DND-41 (cell line): ENCODE results near the gene POLG2.

Experiments used
- ATAC-seq: fragments of 200-7000 bp; cut with Tn5 transposase; 3 replicates; pipeline ENCODE4 v1.9.1; 2021; ENCODE audit warnings: low read depth; ENCODE audit not compliant: insufficient read depth
- DNase-seq: peaks from one replicate; pipeline ENCODE4 v3.0.0-alpha.2; 2020
- H2AFZ ChIP-seq: 2 replicates; pipeline ENCODE4 v1.6.0; 2012; ENCODE audit warnings: low read depth, low read length
- H3K27ac ChIP-seq: 2 replicates; pipeline ENCODE4 v1.5.1; 2012; ENCODE audit warnings: low read length, inconsistent platforms
- H3K27me3 ChIP-seq: fragments of 200-600 bp; sonication (generic); 2 replicates; pipeline ENCODE4 v1.6.0; 2012; ENCODE audit warnings: low read length, mild to moderate bottlenecking, inconsistent platforms; ENCODE audit not compliant: insufficient read depth, poor library complexity
- H3K36me3 ChIP-seq: 2 replicates; pipeline ENCODE4 v1.5.1; 2012; ENCODE audit warnings: low read length, inconsistent platforms; ENCODE audit not compliant: insufficient read depth
- H3K4me1 ChIP-seq: 2 replicates; pipeline ENCODE4 v1.5.1; 2012; ENCODE audit warnings: mild to moderate bottlenecking, low read length; ENCODE audit not compliant: insufficient read depth
- H3K4me2 ChIP-seq: 2 replicates; pipeline ENCODE4 v1.6.0; 2012; ENCODE audit warnings: mild to moderate bottlenecking, moderate library complexity, low read length, inconsistent platforms; ENCODE audit not compliant: insufficient read depth
- H3K4me3 ChIP-seq, 2 experiments: fragments of 200-600 bp in 1 of 2; shearing (Covaris generic) in 1 of 2; 2 replicates each; pipeline ENCODE4 v1.5.1; 2012 to 2016; ENCODE audit warnings: inconsistent platforms in 2 of 2, low read length in 2 of 2, mild to moderate bottlenecking in 2 of 2, low read depth in 1 of 2, moderate library complexity in 1 of 2
- H3K79me2 ChIP-seq: 2 replicates; pipeline ENCODE4 v1.6.0; 2012; ENCODE audit warnings: low read length, inconsistent platforms; ENCODE audit not compliant: insufficient read depth
- H3K9ac ChIP-seq: 2 replicates; pipeline ENCODE4 v1.6.0; 2012; ENCODE audit warnings: low read depth, mild to moderate bottlenecking, inconsistent platforms, low read length, moderate library complexity
- H3K9me3 ChIP-seq: 2 replicates; pipeline ENCODE4 v1.5.1; 2012; ENCODE audit warnings: low read length, moderate library complexity, mild to moderate bottlenecking, inconsistent platforms; ENCODE audit not compliant: insufficient read depth, severe bottlenecking
- H4K20me1 ChIP-seq: 2 replicates; pipeline ENCODE4 v1.6.0; 2012; ENCODE audit warnings: low read length; ENCODE audit not compliant: insufficient read depth
- EZH2 ChIP-seq: IDR thresholded peaks from 3 replicates; pipeline ENCODE4 v1.6.1; 2012; ENCODE audit warnings: borderline replicate concordance, low read depth, mild to moderate bottlenecking, moderate library complexity, low read length, inconsistent platforms; ENCODE audit not compliant: severe bottlenecking
- TF ChIP-seq, protein P1 (sequence below): IDR thresholded peaks from 2 replicates; pipeline ENCODE4 v1.5.1; 2012; ENCODE audit warnings: borderline replicate concordance, low read length, moderate library complexity, mild to moderate bottlenecking; ENCODE audit not compliant: poor library complexity, severe bottlenecking; ENCODE audit errors: extremely low read depth

The POLG2 gene

GRCh38 chr17:64504769-64505339 lies 8.0 kb upstream of the POLG2 start:
- ATAC-seq (no peak), DNase-seq (no peak)
- peak overlapping the region; percentile 82 to 97 for H3K4me3 ChIP-seq
- H3K4me2 ChIP-seq = peak overlapping the region; percentile 77
- no peaks in the 10 kb centered on the region for H3K9me3 ChIP-seq
- H3K4me1 ChIP-seq = peaks cover 73% of the 10 kb centered on the region
- TF ChIP-seq EZH2 = no peak
- TF ChIP-seq, protein P1, sequence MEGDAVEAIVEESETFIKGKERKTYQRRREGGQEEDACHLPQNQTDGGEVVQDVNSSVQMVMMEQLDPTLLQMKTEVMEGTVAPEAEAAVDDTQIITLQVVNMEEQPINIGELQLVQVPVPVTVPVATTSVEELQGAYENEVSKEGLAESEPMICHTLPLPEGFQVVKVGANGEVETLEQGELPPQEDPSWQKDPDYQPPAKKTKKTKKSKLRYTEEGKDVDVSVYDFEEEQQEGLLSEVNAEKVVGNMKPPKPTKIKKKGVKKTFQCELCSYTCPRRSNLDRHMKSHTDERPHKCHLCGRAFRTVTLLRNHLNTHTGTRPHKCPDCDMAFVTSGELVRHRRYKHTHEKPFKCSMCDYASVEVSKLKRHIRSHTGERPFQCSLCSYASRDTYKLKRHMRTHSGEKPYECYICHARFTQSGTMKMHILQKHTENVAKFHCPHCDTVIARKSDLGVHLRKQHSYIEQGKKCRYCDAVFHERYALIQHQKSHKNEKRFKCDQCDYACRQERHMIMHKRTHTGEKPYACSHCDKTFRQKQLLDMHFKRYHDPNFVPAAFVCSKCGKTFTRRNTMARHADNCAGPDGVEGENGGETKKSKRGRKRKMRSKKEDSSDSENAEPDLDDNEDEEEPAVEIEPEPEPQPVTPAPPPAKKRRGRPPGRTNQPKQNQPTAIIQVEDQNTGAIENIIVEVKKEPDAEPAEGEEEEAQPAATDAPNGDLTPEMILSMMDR = peak; percentile 11
- H3K36me3 ChIP-seq = peaks cover 73% of the 10 kb centered on the region
- peak overlapping the region; percentile 100 for H3K27ac ChIP-seq
- H3K27me3 ChIP-seq = no peaks in the 10 kb centered on the region
- H3K9ac ChIP-seq = peak overlapping the region; percentile 100
- no peak overlapping the region for H2AFZ ChIP-seq
- H4K20me1 ChIP-seq = peaks cover 79% of the 10 kb centered on the region
- H3K79me2 ChIP-seq = peaks cover 96% of the 10 kb centered on the region

GRCh38 chr17:64503821-64504768 lies 7.2 kb upstream of the POLG2 start:
- Histone ChIP-seq H3K79me2 (peaks cover 90% of the 10 kb centered on the region), H3K4me1 (peaks cover 75% of the 10 kb centered on the region), H3K9ac (peak overlapping the region; percentile 100), H3K27ac (peak overlapping the region; percentile 100), H3K27me3 (no peaks in the 10 kb centered on the region), H3K36me3 (peaks cover 74% of the 10 kb centered on the region), H3K4me2 (peak overlapping the region; percentile 77), H4K20me1 (peaks cover 81% of the 10 kb centered on the region), H2AFZ (no peak overlapping the region), H3K4me3 (peak overlapping the region; percentile 82 to 97), H3K9me3 (no peaks in the 10 kb centered on the region)
- ATAC-seq (no peak), DNase-seq (no peak)
- no peak for TF ChIP-seq EZH2
- TF ChIP-seq, protein P1 = no peak

DNA sequence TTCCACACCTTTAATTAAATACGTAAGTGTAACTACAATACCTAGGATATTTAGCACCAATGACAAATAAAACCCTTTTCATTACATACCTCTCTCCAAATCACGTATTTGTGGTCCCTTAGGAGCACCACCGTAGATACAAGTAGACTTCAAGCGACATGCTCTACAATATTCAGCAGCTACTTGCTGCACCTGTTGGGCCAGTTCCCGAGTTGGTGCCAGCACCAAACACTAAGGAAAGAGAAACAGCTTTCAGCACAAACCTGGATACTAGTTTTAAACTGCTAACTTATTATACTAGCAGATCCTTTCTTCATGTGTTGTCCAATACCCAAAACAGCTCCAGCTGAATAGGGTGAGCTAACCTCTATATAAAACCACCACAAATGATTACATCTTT lies 6.5 kb upstream of the POLG2 start:
- Histone ChIP-seq H3K4me3 (peak overlapping the region in 1 of 2 experiments; percentile 82; a peak in 2 of 4 replicates), H2AFZ (no peak overlapping the region), H3K36me3 (peaks cover 75% of the 10 kb centered on the region), H3K9ac (peak overlapping the region; percentile 100), H3K79me2 (peaks cover 87% of the 10 kb centered on the region), H4K20me1 (peaks cover 83% of the 10 kb centered on the region), H3K27ac (peak overlapping the region; percentile 30; the same call in 1 of the 2 replicates), H3K9me3 (no peaks in the 10 kb centered on the region), H3K4me1 (peaks cover 76% of the 10 kb centered on the region), H3K27me3 (no peaks in the 10 kb centered on the region), H3K4me2 (peak overlapping the region; percentile 77)
- no peak for TF ChIP-seq EZH2
- TF ChIP-seq, protein P1 = no peak
- ATAC-seq (no peak), DNase-seq (no peak)
